ENCODE results near the gene BEST3. TPM values are rescaled to one million over a fixed set of nuclear protein-coding genes. Genes with fewer than 3 reads are reported as not detected.

BEST3 gene
- total and polyA plus RNA-seq, 2 donors (not counting 1 experiment from before 2014, with no cell fraction given) = not detected

GRCh38 chr12:69703146-69703642 lies 4.1 kb upstream of the BEST3 start:
- H3K9ac ChIP-seq (ENCODE audit: low read length) = no peak overlapping the region
- Mint-ChIP-seq H3K27ac (no peak overlapping the region), H3K4me1 (no peaks in the 10 kb centered on the region), H3K27me3 (peaks cover 28% of the 10 kb centered on the region), H3K9me3 (ENCODE audit: insufficient read depth) (no peaks in the 10 kb centered on the region), H3K4me3 (no peak overlapping the region)
- no peak for ATAC-seq (ENCODE audit: low read depth)
- CTCF ChIA-PET = interaction anchor here (0.7 kb wide), 1 partner anchor 136 kb away, joined by 3 read pairs; no protein-coding TSS in a partner anchor
- TF ChIP-seq EZH2 (IDR thresholded peaks at IDR 0.05; ENCODE audit: borderline replicate concordance, insufficient read depth, low read depth, low read length, poor library complexity, severe bottlenecking) (no peak), CTCF (IDR thresholded peaks at IDR 0.05) (no peak)
- no peaks in the 10 kb centered on the region for H4K20me1 ChIP-seq (ENCODE audit: control insufficient read depth, insufficient read depth, low read length, poor library complexity, severe bottlenecking)
- DNase-seq = no peak
- intact Hi-C loops (cut with micrococcal nuclease) = no loop called here
- peaks cover 0 to 6% (median 2%) of the 10 kb centered on the region in 4 experiments for H3K27me3 ChIP-seq (replicated peaks in 1 of 4; ENCODE audit: control extremely low read depth in 1 of 4, control insufficient read depth in 3 of 4, insufficient read depth in 4 of 4, low read length in 3 of 4)
- H3K36me3 ChIP-seq (replicated peaks in 1 of 2; ENCODE audit: control extremely low read depth in 1 of 2, control insufficient read depth in 1 of 2, extremely low read depth in 1 of 2, insufficient read depth in 2 of 2, low read length in 1 of 2) = no peaks in the 10 kb centered on the region
- no peaks in the 10 kb centered on the region for H3K9me3 ChIP-seq (ENCODE audit: control extremely low read depth in 1 of 3, control insufficient read depth in 2 of 3, insufficient read depth in 1 of 3, low read length in 2 of 3)
- H2AFZ ChIP-seq (ENCODE audit: insufficient read depth, low read depth, low read length, poor library complexity, severe bottlenecking) = no peak overlapping the region
- H3K4me3 ChIP-seq (ENCODE audit: control extremely low read depth in 1 of 5, extremely low read depth in 1 of 5, insufficient read depth in 1 of 5, low read depth in 2 of 5, low read length in 4 of 5) = no peak overlapping the region
- no peak overlapping the region for H3K4me2 ChIP-seq (replicated peaks; ENCODE audit: low read depth, low read length, poor library complexity, severe bottlenecking)
- no peaks in the 10 kb centered on the region for H3K79me2 ChIP-seq (ENCODE audit: control insufficient read depth, insufficient read depth, low read length)
- no CpG with 5 or more reads among the region's 1 CpG for WGBS (ENCODE audit: insufficient coverage)
- POLR2A ChIA-PET = no interaction called here
- no peaks in the 10 kb centered on the region for H3K4me1 ChIP-seq (ENCODE audit: control insufficient read depth in 2 of 2, insufficient read depth in 2 of 2, low read length in 2 of 2)
- H3K27ac ChIP-seq (ENCODE audit: low read length in 2 of 2) = no peak overlapping the region

DNA sequence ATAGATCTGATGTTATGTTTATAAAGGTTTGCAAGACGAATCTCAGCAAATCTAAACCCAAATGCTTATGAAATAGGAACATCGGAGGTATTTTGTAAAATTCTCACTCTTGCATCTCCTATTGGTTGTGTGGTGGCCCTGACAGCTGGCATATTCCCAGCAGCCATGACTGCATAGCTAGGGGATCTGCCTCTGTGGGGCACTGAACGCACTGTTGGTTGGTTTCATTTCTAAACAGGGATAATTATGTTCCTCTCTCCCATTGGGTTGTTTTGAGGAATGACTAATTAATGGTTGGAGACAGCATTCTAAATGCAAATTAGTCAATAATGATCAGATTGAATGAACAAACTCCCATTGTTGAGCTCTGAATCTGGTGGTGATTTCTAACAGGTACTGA lies 2.7 kb upstream of the BEST3 start:
- Histone ChIP-seq H3K27ac (ENCODE audit: low read length in 2 of 2) (no peak overlapping the region), H3K4me2 (replicated peaks; ENCODE audit: low read depth, low read length, poor library complexity, severe bottlenecking) (no peak overlapping the region), H2AFZ (ENCODE audit: insufficient read depth, low read depth, low read length, poor library complexity, severe bottlenecking) (no peak overlapping the region), H3K79me2 (ENCODE audit: control insufficient read depth, insufficient read depth, low read length) (no peaks in the 10 kb centered on the region), H3K9ac (ENCODE audit: low read length) (no peak overlapping the region), H4K20me1 (ENCODE audit: control insufficient read depth, insufficient read depth, low read length, poor library complexity, severe bottlenecking) (no peaks in the 10 kb centered on the region), H3K9me3 (ENCODE audit: control extremely low read depth in 1 of 3, control insufficient read depth in 2 of 3, insufficient read depth in 1 of 3, low read length in 2 of 3) (no peaks in the 10 kb centered on the region), H3K4me3 (ENCODE audit: control extremely low read depth in 1 of 5, extremely low read depth in 1 of 5, insufficient read depth in 1 of 5, low read depth in 2 of 5, low read length in 4 of 5) (no peak overlapping the region), H3K4me1 (ENCODE audit: control insufficient read depth in 2 of 2, insufficient read depth in 2 of 2, low read length in 2 of 2) (no peaks in the 10 kb centered on the region), H3K27me3 (replicated peaks in 1 of 4; ENCODE audit: control extremely low read depth in 1 of 4, control insufficient read depth in 3 of 4, insufficient read depth in 4 of 4, low read length in 3 of 4) (peaks cover 0 to 6% (median 2%) of the 10 kb centered on the region in 4 experiments), H3K36me3 (replicated peaks in 1 of 2; ENCODE audit: control extremely low read depth in 1 of 2, control insufficient read depth in 1 of 2, extremely low read depth in 1 of 2, insufficient read depth in 2 of 2, low read length in 1 of 2) (no peaks in the 10 kb centered on the region)
- Mint-ChIP-seq H3K27me3 (peaks cover 21% of the 10 kb centered on the region), H3K27ac (no peak overlapping the region), H3K9me3 (ENCODE audit: insufficient read depth) (no peaks in the 10 kb centered on the region), H3K4me3 (no peak overlapping the region), H3K4me1 (no peaks in the 10 kb centered on the region)
- WGBS (ENCODE audit: insufficient coverage) = 100% methylated on average over 1 of the region's 3 CpGs
- CTCF ChIA-PET = no interaction called here
- intact Hi-C loops (cut with micrococcal nuclease) = no loop called here
- no peak for DNase-seq
- no peak for ATAC-seq (ENCODE audit: low read depth)
- POLR2A ChIA-PET = no interaction called here
- TF ChIP-seq EZH2 (IDR thresholded peaks at IDR 0.05; ENCODE audit: borderline replicate concordance, insufficient read depth, low read depth, low read length, poor library complexity, severe bottlenecking) (no peak), CTCF (IDR thresholded peaks at IDR 0.05) (no peak)
